Measurements from ENCODE around the gene CDH23. TPM values are rescaled to one million over a fixed set of nuclear protein-coding genes. Genes with fewer than 3 reads are reported as not detected.
"Not testable (repeated sequence)": the region's sequence is repeated elsewhere in the genome, so short reads cannot be mapped to it uniquely, and the experiment has no call there.

Gene CDH23
- total RNA-seq, 4 donors from 2014 or later, result 0.57 to 5.9 (median 1.0) TPM

- Histone ChIP-seq H3K4me3 (no peak overlapping the region), H3K27ac (no peak overlapping the region), H3K9me3 (no peaks in the 10 kb centered on the region), H3K36me3 (no peaks in the 10 kb centered on the region), H3K27me3 (no peaks in the 10 kb centered on the region), H3K4me1 (peaks cover 13 to 25% (median 19%) of the 10 kb centered on the region in 3 donors)
- intact Hi-C loops (cut with DNase I), result no loop called here
- no peak for DNase-seq
- no peak for TF ChIP-seq CTCF (IDR thresholded peaks at IDR 0.05)
- TF ChIP-seq POLR2A (IDR thresholded peaks at IDR 0.05), result no peak
- WGBS, 2 donors, result 92 to 100% methylated on average over 2 to 3 of the region's 3 CpGs
Observed at GRCh38 chr10:71596127-71596526, 199.4 kb downstream of the CDH23 start.

- intact Hi-C loops (cut with DNase I), result no loop called here
- H3K36me3 ChIP-seq, result no peaks in the 10 kb centered on the region
- H3K4me1 ChIP-seq, result peaks cover 13 to 30% (median 19%) of the 10 kb centered on the region in 3 donors
- DNase-seq, result no peak
- no peaks in the 10 kb centered on the region for H3K9me3 ChIP-seq
- 86 to 87% methylated on average over 5 to 6 of the region's 8 CpGs for WGBS, 2 donors
- peak overlapping the region in 3 of 4 donors; percentile 77 to 88 (median 78) for H3K27ac ChIP-seq
- no peaks in the 10 kb centered on the region for H3K27me3 ChIP-seq
- H3K4me3 ChIP-seq, result no peak overlapping the region
- TF ChIP-seq POLR2A (IDR thresholded peaks at IDR 0.05) (no peak), CTCF (IDR thresholded peaks at IDR 0.05) (no peak)
Observed at GRCh38 chr10:71596759-71597158, 200.0 kb downstream of the CDH23 start.

- intact Hi-C loops (cut with DNase I), result no loop called here
- no peaks in the 10 kb centered on the region for H3K27me3 ChIP-seq
- DNase-seq, result no peak
- no peaks in the 10 kb centered on the region for H3K9me3 ChIP-seq
- TF ChIP-seq POLR2A (IDR thresholded peaks at IDR 0.05), result no peak
- no peak for TF ChIP-seq CTCF (IDR thresholded peaks at IDR 0.05)
- H3K36me3 ChIP-seq, result no peaks in the 10 kb centered on the region
- H3K4me1 ChIP-seq, result peaks cover 13 to 30% (median 19%) of the 10 kb centered on the region in 3 donors
- H3K27ac ChIP-seq, result peak overlapping the region; percentile 73 to 88 (median 78)
- 32 to 38% methylated on average over 6 of the region's 12 CpGs for WGBS, 2 donors
- no peak overlapping the region for H3K4me3 ChIP-seq
Observed at GRCh38 chr10:71597821-71598498, 201.2 kb downstream of the CDH23 start.

- H3K4me1 ChIP-seq, result peaks cover 13 to 30% (median 19%) of the 10 kb centered on the region in 3 donors
- H3K4me3 ChIP-seq, result no peak overlapping the region
- H3K9me3 ChIP-seq, result no peaks in the 10 kb centered on the region
- H3K36me3 ChIP-seq, result no peaks in the 10 kb centered on the region
- intact Hi-C loops (cut with DNase I), result no loop called here
- H3K27ac ChIP-seq, result peak overlapping the region; percentile 73 to 88 (median 78)
- DNase-seq, result peak; percentile 18
- 57 to 60% methylated on average over 7 to 8 of the region's 10 CpGs for WGBS, 2 donors
- TF ChIP-seq CTCF (IDR thresholded peaks at IDR 0.05) (no peak), POLR2A (IDR thresholded peaks at IDR 0.05) (no peak)
- H3K27me3 ChIP-seq, result no peaks in the 10 kb centered on the region
Observed at GRCh38 chr10:71598621-71599055, 201.9 kb downstream of the CDH23 start.

GRCh38 chr10:71599518-71599917, 202.8 kb downstream of the CDH23 start:
- Histone ChIP-seq H3K9me3 (no peaks in the 10 kb centered on the region), H3K27me3 (no peaks in the 10 kb centered on the region), H3K36me3 (no peaks in the 10 kb centered on the region), H3K4me3 (no peak overlapping the region), H3K27ac (peak overlapping the region in 3 of 4 donors; percentile 45 to 88 (median 78)), H3K4me1 (peaks cover 13 to 31% (median 19%) of the 10 kb centered on the region in 3 donors)
- no peak for DNase-seq
- 72 to 80% methylated on average over 2 of the region's 2 CpGs for WGBS, 2 donors
- intact Hi-C loops (cut with DNase I), result no loop called here
- TF ChIP-seq POLR2A (IDR thresholded peaks at IDR 0.05) (no peak), CTCF (IDR thresholded peaks at IDR 0.05) (no peak)

- Histone ChIP-seq H3K27ac (peak overlapping the region in 2 of 4 donors; percentile 59 to 71), H3K4me1 (peaks cover 13 to 35% (median 19%) of the 10 kb centered on the region in 3 donors)
- DNase-seq; H3K4me3 ChIP-seq; H3K27me3 ChIP-seq; H3K9me3 ChIP-seq; H3K36me3 ChIP-seq; intact Hi-C loops (cut with DNase I): not testable (repeated sequence)
- 75 to 85% methylated on average over 8 of the region's 8 CpGs for WGBS, 2 donors
Observed at GRCh38 chr10:71600242-71600641, 203.5 kb downstream of the CDH23 start.
